ENCODE measurements around the gene NEDD4L.

Gene NEDD4L

GRCh38 chr18:58334061-58334460, 290.0 kb downstream of the NEDD4L start:
- Histone ChIP-seq H3K27ac (ENCODE audit: low read length) (no peak overlapping the region), H3K4me3 (ENCODE audit: low read length) (no peak overlapping the region), H3K9ac (ENCODE audit: low read depth, low read length) (no peak overlapping the region), H3K4me1 (ENCODE audit: insufficient read depth, low read length) (peaks cover 40% of the 10 kb centered on the region), H3K36me3 (ENCODE audit: insufficient read depth, low read depth, low read length) (peaks cover 24% of the 10 kb centered on the region), H3K9me3 (ENCODE audit: insufficient read depth, low read depth, low read length) (no peaks in the 10 kb centered on the region), H3K27me3 (ENCODE audit: insufficient read depth, low read length) (no peaks in the 10 kb centered on the region)

DNA sequence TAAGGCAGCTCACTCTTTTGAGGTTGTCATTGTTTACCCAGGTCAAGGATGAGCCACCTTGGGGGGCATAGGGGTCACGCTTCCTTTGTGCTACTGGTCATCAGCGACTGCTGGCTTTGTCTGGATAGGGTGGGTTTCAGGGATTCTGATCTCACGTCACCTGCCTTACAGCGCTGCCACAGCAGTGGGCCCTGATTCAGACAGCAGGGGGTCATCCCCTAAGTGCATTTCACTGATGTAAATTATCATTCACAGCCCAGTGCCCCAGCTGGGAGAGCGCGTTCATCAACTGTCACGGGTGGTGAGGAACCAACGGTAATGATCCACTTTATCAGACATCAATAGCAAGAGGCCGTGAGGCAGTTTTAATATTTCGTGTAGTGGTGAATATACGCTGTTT, 291.2 kb downstream of the NEDD4L start:
- Histone ChIP-seq H3K36me3 (ENCODE audit: insufficient read depth, low read depth, low read length) (peaks cover 17% of the 10 kb centered on the region), H3K4me1 (ENCODE audit: insufficient read depth, low read length) (peaks cover 49% of the 10 kb centered on the region), H3K9me3 (ENCODE audit: insufficient read depth, low read depth, low read length) (no peaks in the 10 kb centered on the region), H3K27me3 (ENCODE audit: insufficient read depth, low read length) (no peaks in the 10 kb centered on the region), H3K9ac (ENCODE audit: low read depth, low read length) (no peak overlapping the region; the same call in 1 of the 2 replicates), H3K27ac (ENCODE audit: low read length) (no peak overlapping the region), H3K4me3 (ENCODE audit: low read length) (no peak overlapping the region)

- peaks cover 50% of the 10 kb centered on the region for H3K4me1 ChIP-seq (ENCODE audit: insufficient read depth, low read length)
- no peak overlapping the region; the same call in 1 of the 2 replicates for H3K9ac ChIP-seq (ENCODE audit: low read depth, low read length)
- no peak overlapping the region for H3K27ac ChIP-seq (ENCODE audit: low read length)
- H3K36me3 ChIP-seq (ENCODE audit: insufficient read depth, low read depth, low read length): peaks cover 11% of the 10 kb centered on the region
- no peaks in the 10 kb centered on the region for H3K9me3 ChIP-seq (ENCODE audit: insufficient read depth, low read depth, low read length)
- no peak overlapping the region for H3K4me3 ChIP-seq (ENCODE audit: low read length)
- no peaks in the 10 kb centered on the region for H3K27me3 ChIP-seq (ENCODE audit: insufficient read depth, low read length)
Observed at GRCh38 chr18:58335821-58336220, 291.8 kb downstream of the NEDD4L start.

- H3K27me3 ChIP-seq (ENCODE audit: insufficient read depth, low read length): no peaks in the 10 kb centered on the region
- no peak overlapping the region for H3K4me3 ChIP-seq (ENCODE audit: low read length)
- H3K9ac ChIP-seq (ENCODE audit: low read depth, low read length): no peak overlapping the region
- H3K36me3 ChIP-seq (ENCODE audit: insufficient read depth, low read depth, low read length): peaks cover 4% of the 10 kb centered on the region
- H3K9me3 ChIP-seq (ENCODE audit: insufficient read depth, low read depth, low read length): no peaks in the 10 kb centered on the region
- H3K4me1 ChIP-seq (ENCODE audit: insufficient read depth, low read length): peaks cover 55% of the 10 kb centered on the region
- H3K27ac ChIP-seq (ENCODE audit: low read length): peak overlapping the region; percentile 38
Observed at GRCh38 chr18:58336605-58337004, 292.6 kb downstream of the NEDD4L start.

- Histone ChIP-seq H3K36me3 (ENCODE audit: insufficient read depth, low read depth, low read length) (peaks cover 8% of the 10 kb centered on the region; the same call in 1 of the 2 replicates), H3K9ac (ENCODE audit: low read depth, low read length) (0 out of 2 replicates have a peak overlapping the region, but pooled peaks have one; percentile 26), H3K27ac (ENCODE audit: low read length) (peak overlapping the region; percentile 38), H3K9me3 (ENCODE audit: insufficient read depth, low read depth, low read length) (no peaks in the 10 kb centered on the region), H3K27me3 (ENCODE audit: insufficient read depth, low read length) (no peaks in the 10 kb centered on the region), H3K4me1 (ENCODE audit: insufficient read depth, low read length) (peaks cover 62% of the 10 kb centered on the region), H3K4me3 (ENCODE audit: low read length) (no peak overlapping the region)
Observed at GRCh38 chr18:58337285-58337684, 293.3 kb downstream of the NEDD4L start.

GRCh38 chr18:58337686-58338085, 293.7 kb downstream of the NEDD4L start:
- Histone ChIP-seq H3K4me3 (ENCODE audit: low read length) (no peak overlapping the region), H3K27me3 (ENCODE audit: insufficient read depth, low read length) (no peaks in the 10 kb centered on the region), H3K9me3 (ENCODE audit: insufficient read depth, low read depth, low read length) (no peaks in the 10 kb centered on the region), H3K4me1 (ENCODE audit: insufficient read depth, low read length) (peaks cover 63% of the 10 kb centered on the region), H3K27ac (ENCODE audit: low read length) (peak overlapping the region; percentile 15), H3K36me3 (ENCODE audit: insufficient read depth, low read depth, low read length) (peaks cover 12% of the 10 kb centered on the region; the same call in 1 of the 2 replicates), H3K9ac (ENCODE audit: low read depth, low read length) (0 out of 2 replicates have a peak overlapping the region, but pooled peaks have one; percentile 26)

GRCh38 chr18:58338141-58338540, 294.1 kb downstream of the NEDD4L start:
- Histone ChIP-seq H3K27ac (ENCODE audit: low read length) (peak overlapping the region; percentile 15), H3K4me3 (ENCODE audit: low read length) (no peak overlapping the region)

DNA sequence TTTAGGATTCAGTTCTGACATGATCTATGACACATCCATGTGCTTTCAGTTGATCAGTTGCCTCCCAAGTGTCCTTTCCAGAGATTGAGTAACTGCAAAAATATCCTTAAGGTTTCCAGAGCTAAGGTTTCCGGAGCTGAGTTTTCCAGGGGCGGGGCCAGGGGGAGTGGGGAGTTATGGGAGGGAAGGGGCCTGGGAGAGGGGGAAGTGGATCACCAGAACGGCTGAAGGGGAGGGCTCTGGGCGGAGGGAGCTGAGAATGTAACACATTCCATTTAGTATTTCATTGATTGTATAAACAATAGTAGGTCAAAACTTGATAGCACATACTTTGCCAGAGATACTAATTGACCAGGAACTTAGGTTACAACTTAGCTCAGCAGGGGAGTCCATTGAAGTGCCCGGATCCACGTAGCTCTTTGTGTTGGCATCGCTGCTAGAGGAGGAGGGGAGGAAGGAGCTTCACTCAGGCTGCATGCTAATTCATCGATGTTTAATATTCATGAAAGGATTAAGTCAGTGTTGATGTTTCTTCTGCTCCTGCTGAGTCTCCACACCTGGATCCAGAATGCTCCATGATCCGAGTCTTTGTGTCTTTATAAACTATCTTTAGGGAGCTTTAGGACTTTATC, 295.1 kb downstream of the NEDD4L start:
- Histone ChIP-seq H3K27ac (ENCODE audit: low read length) (peak overlapping the region; percentile 1), H3K9ac (ENCODE audit: low read depth, low read length) (peak overlapping the region; percentile 63; the same call in 1 of the 2 replicates), H3K9me3 (ENCODE audit: insufficient read depth, low read depth, low read length) (no peaks in the 10 kb centered on the region), H3K4me1 (ENCODE audit: insufficient read depth, low read length) (peaks cover 71% of the 10 kb centered on the region), H3K27me3 (ENCODE audit: insufficient read depth, low read length) (no peaks in the 10 kb centered on the region), H3K4me3 (ENCODE audit: low read length) (peak overlapping the region; percentile 73), H3K36me3 (ENCODE audit: insufficient read depth, low read depth, low read length) (peaks cover 15% of the 10 kb centered on the region; the same call in 1 of the 2 replicates)

More at GRCh38 chr18:58338141-58338540, 294.1 kb downstream of the NEDD4L start:
- no peaks in the 10 kb centered on the region for H3K27me3 ChIP-seq (ENCODE audit: insufficient read depth, low read length)
- peaks cover 63% of the 10 kb centered on the region for H3K4me1 ChIP-seq (ENCODE audit: insufficient read depth, low read length)
- peaks cover 15% of the 10 kb centered on the region; the same call in 1 of the 2 replicates for H3K36me3 ChIP-seq (ENCODE audit: insufficient read depth, low read depth, low read length)
- H3K9ac ChIP-seq (ENCODE audit: low read depth, low read length): 0 out of 2 replicates have a peak overlapping the region, but pooled peaks have one; percentile 63
- no peaks in the 10 kb centered on the region for H3K9me3 ChIP-seq (ENCODE audit: insufficient read depth, low read depth, low read length)

- Histone ChIP-seq H3K27me3 (ENCODE audit: insufficient read depth, low read length) (no peaks in the 10 kb centered on the region), H3K36me3 (ENCODE audit: insufficient read depth, low read depth, low read length) (peaks cover 15% of the 10 kb centered on the region; the same call in 1 of the 2 replicates), H3K4me1 (ENCODE audit: insufficient read depth, low read length) (peaks cover 73% of the 10 kb centered on the region), H3K9me3 (ENCODE audit: insufficient read depth, low read depth, low read length) (no peaks in the 10 kb centered on the region), H3K9ac (ENCODE audit: low read depth, low read length) (peak overlapping the region; percentile 63; the same call in 1 of the 2 replicates), H3K4me3 (ENCODE audit: low read length) (no peak overlapping the region), H3K27ac (ENCODE audit: low read length) (peak overlapping the region; percentile 1)
Observed at GRCh38 chr18:58339890-58340289, 295.9 kb downstream of the NEDD4L start.

- peaks cover 75% of the 10 kb centered on the region for H3K4me1 ChIP-seq (ENCODE audit: insufficient read depth, low read length)
- peaks cover 15% of the 10 kb centered on the region; the same call in 1 of the 2 replicates for H3K36me3 ChIP-seq (ENCODE audit: insufficient read depth, low read depth, low read length)
- H3K4me3 ChIP-seq (ENCODE audit: low read length): no peak overlapping the region
- no peaks in the 10 kb centered on the region for H3K9me3 ChIP-seq (ENCODE audit: insufficient read depth, low read depth, low read length)
- no peak overlapping the region for H3K27ac ChIP-seq (ENCODE audit: low read length)
- H3K9ac ChIP-seq (ENCODE audit: low read depth, low read length): no peak overlapping the region
- H3K27me3 ChIP-seq (ENCODE audit: insufficient read depth, low read length): no peaks in the 10 kb centered on the region
Observed at GRCh38 chr18:58341916-58342315, 297.9 kb downstream of the NEDD4L start.

DNA sequence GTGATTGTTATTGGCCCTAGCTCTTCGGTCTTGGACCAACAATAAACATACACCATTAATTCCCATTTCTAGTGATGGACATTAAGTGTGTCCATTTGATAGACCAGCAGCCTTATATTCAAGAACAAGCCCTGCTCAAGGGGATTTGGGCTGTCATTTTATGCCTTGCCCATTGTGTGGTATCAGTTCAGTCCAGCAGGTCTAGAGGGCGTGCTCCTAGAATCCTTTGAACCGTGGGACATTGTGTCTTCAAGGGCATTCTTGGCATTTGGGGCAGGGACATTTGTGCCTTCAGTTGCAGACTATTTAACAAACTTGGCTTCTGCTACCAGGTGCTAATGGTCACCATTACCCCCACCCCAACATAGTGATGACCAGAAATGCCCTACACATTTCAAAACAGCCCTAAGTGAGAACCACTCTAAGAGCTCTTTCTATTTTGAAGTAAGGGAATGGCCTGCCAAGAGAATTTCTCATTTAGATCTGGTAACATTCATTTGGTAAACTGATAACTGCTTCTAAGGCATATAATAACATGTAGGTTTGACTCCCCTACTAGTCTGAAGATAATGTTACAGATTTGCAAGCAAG, 300.1 kb downstream of the NEDD4L start:
- no peaks in the 10 kb centered on the region for H3K9me3 ChIP-seq (ENCODE audit: insufficient read depth, low read depth, low read length)
- peaks cover 18% of the 10 kb centered on the region for H3K36me3 ChIP-seq (ENCODE audit: insufficient read depth, low read depth, low read length)
- peaks cover 64% of the 10 kb centered on the region for H3K4me1 ChIP-seq (ENCODE audit: insufficient read depth, low read length)
- no peak overlapping the region for H3K4me3 ChIP-seq (ENCODE audit: low read length)
- no peak overlapping the region for H3K27ac ChIP-seq (ENCODE audit: low read length)
- H3K27me3 ChIP-seq (ENCODE audit: insufficient read depth, low read length): no peaks in the 10 kb centered on the region
- peak overlapping the region; percentile 72; the same call in 1 of the 2 replicates for H3K9ac ChIP-seq (ENCODE audit: low read depth, low read length)
